VCaP (cell line): ENCODE measurements around the gene GDF2.

Experiments used
- H3K27ac ChIP-seq: fragments of 450-650 bp; 2 replicates; pipeline ENCODE4 v1.5.1; 2017
- TF ChIP-seq, protein P1 (sequence below): fragments of 450-650 bp; conservative IDR thresholded peaks from 2 replicates; pipeline ENCODE4 v1.5.1; 2017; ENCODE audit warnings: mild to moderate bottlenecking, moderate library complexity

GDF2 gene

DNA sequence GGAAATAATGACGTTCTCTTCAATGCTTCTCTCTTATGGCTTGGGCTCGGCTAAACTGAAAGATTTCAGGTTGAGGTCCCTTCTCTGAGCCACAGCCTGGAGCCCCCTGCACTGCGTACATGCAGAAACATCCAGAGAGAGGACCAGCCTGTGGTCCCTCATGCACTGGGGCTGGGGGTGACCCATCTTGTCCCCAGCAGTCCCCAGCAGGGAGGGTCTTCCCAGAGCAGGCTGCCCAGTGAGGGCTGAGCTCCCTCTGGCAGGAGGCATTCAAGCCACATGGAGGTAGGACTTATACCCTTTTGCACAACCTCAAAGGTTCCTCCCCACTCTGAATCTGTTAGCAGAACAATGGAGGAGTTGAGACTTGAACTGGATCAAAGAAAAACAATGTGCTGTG lies 14.9 kb upstream of the GDF2 start:
- no peak overlapping the region for H3K27ac ChIP-seq
- TF ChIP-seq, protein P1, sequence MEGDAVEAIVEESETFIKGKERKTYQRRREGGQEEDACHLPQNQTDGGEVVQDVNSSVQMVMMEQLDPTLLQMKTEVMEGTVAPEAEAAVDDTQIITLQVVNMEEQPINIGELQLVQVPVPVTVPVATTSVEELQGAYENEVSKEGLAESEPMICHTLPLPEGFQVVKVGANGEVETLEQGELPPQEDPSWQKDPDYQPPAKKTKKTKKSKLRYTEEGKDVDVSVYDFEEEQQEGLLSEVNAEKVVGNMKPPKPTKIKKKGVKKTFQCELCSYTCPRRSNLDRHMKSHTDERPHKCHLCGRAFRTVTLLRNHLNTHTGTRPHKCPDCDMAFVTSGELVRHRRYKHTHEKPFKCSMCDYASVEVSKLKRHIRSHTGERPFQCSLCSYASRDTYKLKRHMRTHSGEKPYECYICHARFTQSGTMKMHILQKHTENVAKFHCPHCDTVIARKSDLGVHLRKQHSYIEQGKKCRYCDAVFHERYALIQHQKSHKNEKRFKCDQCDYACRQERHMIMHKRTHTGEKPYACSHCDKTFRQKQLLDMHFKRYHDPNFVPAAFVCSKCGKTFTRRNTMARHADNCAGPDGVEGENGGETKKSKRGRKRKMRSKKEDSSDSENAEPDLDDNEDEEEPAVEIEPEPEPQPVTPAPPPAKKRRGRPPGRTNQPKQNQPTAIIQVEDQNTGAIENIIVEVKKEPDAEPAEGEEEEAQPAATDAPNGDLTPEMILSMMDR, result no peak

DNA sequence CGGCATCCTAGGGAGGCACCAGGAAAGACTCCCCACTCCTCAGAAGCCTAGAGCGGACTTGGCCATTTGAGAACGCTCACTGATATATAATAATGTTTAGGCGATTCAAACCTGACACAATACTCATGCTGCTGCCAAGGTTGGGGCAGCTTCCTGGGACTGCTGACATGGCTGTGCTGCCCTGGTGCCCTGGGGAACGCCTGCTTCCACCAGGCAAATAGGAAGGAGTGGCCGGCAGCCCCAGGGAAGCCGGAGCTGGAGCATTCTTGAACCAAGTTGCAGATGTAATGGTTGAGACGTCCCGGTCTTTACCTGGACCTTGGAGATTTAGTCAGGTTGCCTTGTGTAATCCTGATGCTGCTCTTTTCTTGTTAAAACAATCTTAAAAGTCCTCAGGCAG lies 13.5 kb upstream of the GDF2 start:
- TF ChIP-seq, protein P1, result no peak
- no peak overlapping the region for H3K27ac ChIP-seq

DNA sequence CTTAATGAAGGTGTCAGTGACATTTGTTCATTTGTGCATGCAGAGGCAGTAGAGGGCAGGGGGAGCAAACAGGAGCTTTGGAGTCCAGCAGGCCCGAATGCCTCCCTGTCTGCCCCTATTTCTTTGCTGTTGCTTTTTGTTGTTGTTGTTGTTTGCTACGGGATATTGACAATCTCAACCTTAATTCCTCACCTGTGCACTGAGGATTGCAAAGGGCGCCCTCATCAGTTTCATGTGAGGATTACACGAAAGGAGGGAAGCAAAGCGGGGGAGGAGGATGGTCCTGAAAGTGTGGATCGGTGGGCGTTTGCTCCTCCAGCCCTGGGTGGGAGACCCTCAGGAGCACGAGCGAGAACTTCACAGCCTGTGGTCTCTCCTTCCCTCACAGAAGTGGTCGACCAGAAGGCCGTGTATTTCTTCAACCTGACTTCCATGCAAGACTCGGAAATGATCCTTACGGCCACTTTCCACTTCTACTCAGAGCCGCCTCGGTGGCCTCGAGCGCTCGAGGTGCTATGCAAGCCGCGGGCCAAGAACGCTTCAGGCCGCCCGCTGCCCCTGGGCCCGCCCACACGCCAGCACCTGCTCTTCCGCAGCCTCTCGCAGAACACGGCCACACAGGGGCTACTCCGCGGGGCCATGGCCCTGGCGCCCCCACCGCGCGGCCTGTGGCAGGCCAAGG lies 12.7 kb upstream of the GDF2 start:
- H3K27ac ChIP-seq, result no peak overlapping the region
- TF ChIP-seq, protein P1, result no peak

DNA sequence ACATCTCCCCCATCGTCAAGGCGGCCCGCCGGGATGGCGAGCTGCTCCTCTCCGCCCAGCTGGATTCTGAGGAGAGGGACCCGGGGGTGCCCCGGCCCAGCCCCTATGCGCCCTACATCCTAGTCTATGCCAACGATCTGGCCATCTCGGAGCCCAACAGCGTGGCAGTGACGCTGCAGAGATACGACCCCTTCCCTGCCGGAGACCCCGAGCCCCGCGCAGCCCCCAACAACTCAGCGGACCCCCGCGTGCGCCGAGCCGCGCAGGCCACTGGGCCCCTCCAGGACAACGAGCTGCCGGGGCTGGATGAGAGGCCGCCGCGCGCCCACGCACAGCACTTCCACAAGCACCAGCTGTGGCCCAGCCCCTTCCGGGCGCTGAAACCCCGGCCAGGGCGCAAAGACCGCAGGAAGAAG lies 12.2 kb upstream of the GDF2 start:
- no peak overlapping the region for H3K27ac ChIP-seq
- TF ChIP-seq, protein P1, result no peak

DNA sequence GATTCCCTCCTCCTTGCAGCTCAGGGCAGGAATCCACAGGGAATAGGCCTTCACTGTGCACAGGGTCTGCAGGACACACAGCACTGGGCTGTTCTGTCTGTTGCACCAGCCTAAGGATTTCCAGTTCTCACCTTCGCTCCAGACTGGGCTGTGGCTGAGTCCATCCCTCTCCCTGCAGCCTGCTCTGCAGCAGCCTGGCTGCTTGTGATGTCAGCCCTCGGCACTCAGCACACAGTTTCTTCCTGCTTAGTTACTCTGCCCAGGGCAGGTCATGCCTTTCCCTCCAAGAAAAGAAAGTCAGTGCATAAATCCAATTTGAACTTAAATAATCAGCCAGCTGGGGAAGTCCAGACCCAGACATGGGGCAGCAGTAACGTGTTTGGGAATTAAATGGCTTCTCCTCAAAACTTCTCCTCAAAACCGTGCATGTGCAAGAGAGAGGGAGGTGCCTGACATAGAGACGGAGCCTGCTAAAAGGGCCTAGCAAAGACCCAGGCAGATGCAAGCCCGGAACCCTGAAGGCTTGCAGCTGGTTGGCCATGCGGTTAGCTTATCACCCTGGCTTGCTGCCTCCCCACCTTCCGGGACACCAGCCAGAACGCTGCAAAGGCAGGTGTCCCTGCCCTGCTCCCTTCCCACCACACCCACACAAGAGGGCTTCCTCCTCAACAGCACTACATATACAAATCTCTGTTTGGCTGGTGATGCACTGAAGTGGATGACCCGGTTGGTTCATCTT lies 10.9 kb upstream of the GDF2 start:
- H3K27ac ChIP-seq, result no peak overlapping the region
- TF ChIP-seq, protein P1, result no peak

DNA sequence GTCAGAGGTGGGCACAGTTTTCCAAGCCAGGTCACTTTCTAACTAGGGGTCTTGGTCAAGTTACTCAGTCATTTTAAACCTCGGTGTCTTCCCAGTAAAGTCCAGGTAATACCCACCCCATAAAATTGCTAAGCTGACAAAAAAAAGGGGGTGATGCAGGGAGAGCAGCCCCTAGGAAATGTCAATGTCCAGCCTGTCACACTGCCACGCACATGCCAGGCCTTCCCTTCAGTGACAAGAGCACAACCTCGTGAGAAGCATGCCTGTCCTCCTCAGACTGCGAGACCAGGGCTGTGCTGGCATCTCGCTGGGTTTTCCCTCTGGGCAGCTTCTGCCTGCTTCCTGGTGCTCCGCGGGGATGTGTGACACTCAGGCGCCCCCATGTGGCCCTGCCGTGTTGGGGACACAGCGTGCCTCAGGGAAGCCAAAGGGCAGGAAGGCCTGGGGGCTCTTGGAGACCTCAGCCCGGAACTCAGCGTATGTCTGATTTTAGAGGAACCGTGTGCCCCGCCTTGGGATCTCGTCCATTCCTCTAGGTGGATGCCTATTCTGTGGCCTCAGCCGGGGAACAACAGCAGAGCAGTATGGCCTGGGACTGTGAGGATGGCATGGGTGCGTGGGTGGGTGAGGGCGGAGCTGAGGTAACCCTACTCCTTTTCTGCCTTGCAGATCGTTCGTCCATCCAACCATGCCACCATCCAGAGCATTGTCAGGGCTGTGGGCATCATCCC lies 10.2 kb upstream of the GDF2 start:
- no peak overlapping the region for H3K27ac ChIP-seq
- TF ChIP-seq, protein P1, result peak; percentile 90

DNA sequence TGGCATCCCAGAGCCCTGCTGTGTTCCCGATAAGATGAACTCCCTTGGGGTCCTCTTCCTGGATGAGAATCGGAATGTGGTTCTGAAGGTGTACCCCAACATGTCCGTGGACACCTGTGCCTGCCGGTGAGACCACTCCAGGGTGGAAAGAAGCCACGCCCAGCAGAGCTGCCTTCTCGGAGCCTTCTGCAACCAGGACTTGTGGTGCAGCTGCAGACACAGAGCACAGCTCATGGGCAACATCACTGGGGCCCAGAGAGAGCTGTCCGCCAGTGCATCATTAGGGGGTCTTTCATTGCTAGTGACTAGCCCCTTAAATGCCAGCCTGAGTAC lies 9.6 kb upstream of the GDF2 start:
- TF ChIP-seq, protein P1, result no peak
- H3K27ac ChIP-seq, result no peak overlapping the region
